ENCODE data around the gene MGRN1.

Gene MGRN1

DNA sequence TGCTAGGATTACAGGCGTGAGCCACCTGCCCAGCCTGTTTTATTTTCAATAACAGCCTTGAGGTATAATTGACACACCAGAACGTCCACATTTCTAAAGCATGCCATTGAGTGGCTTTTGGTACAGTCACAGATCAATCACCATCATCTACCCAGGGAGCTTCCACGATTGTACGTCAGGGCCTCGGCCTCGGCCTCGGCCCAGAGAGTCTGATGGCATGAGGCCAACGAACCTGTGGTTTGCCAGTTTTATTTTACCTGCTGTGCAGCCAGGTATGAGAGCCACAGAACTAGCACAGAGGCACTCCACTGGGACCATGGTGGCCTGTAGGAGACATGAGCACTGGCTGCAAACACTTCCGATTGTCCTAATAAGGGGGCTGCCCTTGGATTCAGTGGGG, 18.3 kb upstream of the MGRN1 start:
- no peak for DNase-seq

DNA sequence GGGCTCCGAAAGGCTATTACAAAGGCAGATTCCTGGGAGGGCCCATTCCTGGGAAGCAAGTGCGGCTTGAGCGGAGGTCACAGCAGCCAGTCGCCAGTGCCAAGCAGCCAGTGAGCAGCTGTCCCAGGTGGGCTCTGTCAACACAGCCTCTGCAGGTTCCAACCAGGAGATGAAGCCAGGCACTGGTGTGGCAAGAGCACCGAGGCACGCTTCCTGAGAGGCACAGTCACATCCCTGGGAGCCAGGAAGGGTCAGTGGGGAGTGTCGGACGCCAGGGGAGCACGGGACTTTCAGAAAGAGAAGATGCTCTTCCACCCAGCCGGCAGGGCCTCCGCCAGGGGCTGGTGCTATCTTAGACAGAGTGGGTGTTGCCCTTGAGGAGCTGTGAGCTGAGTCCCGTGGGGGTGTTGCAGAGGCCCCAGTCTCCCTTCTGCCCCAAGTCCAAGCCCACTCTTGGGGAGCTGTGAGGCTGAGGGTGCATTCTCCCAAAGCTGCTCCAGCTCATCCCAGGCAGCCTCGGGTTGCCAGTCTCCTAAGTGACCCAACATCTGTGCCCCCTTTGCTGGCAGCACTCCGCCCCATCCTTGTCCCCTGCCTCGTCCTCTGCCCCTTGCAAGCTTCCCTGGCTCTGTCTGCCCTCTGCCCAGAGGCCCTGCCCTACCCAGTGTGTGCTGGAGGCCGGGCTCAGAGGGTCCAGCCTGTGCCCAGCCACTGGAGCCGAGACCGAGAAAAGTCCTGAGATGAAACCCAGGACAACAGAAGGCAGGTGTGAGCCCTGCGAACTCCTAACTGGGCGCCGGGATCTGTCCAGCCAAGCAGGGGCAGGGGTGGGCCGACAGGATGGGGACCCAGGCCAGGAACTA, 16.6 kb upstream of the MGRN1 start:
- DNase-seq: no peak

DNA sequence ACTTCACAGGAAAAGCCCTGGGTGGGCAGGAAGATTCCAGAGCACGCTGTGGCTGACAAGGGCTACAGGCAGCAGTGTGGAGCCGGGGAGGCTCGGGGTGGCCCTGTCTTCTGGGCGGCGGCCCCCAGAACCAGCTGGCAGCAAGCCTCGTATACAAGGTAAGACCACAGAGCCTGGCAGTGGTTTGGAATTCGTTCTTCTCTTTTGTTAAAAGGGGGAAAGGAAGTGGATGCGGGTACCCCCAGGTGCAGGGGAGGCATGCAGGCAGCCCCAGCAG, 16.0 kb upstream of the MGRN1 start:
- DNase-seq: no peak

DNA sequence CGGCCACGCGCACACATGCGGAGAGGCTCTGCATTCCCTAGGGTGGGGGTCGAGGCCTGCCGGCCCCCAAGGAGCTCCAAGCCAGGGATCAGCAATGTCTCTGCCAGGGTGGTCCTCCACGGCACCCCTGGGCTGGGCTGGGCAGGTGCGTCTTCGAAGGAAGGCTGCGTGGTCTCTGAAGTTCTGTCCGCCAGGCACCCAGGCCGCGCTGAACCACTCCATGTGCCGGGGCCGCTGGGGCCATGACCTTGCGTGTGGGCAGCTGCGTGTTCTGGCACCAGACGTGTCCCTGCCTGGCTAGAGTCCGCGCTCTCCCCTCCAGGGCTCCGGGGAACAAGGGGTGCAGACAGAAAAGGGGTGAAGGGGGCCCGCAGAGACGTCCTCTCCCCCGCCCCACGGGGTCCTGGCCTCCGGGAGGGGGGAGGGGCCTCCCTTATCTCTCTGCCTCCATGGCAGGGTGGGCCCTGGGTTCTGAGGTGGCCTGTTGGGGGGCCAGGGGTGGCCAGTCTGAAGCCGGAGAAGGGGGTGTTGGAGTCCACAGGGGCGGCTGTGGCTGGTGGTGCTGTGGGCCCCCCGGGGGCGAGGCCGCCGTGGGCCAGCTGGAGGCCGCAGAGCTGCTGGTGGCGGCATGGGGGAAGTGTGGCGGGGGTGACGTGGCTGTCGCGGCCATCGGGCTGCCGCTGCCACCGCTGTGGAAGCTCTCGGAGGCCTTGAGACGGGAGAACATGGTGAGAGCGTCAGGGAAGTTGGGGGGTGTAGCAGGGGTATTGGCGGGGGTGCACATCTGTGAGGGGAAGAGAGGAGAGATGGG, 15.2 kb upstream of the MGRN1 start:
- DNase-seq: no peak

DNA sequence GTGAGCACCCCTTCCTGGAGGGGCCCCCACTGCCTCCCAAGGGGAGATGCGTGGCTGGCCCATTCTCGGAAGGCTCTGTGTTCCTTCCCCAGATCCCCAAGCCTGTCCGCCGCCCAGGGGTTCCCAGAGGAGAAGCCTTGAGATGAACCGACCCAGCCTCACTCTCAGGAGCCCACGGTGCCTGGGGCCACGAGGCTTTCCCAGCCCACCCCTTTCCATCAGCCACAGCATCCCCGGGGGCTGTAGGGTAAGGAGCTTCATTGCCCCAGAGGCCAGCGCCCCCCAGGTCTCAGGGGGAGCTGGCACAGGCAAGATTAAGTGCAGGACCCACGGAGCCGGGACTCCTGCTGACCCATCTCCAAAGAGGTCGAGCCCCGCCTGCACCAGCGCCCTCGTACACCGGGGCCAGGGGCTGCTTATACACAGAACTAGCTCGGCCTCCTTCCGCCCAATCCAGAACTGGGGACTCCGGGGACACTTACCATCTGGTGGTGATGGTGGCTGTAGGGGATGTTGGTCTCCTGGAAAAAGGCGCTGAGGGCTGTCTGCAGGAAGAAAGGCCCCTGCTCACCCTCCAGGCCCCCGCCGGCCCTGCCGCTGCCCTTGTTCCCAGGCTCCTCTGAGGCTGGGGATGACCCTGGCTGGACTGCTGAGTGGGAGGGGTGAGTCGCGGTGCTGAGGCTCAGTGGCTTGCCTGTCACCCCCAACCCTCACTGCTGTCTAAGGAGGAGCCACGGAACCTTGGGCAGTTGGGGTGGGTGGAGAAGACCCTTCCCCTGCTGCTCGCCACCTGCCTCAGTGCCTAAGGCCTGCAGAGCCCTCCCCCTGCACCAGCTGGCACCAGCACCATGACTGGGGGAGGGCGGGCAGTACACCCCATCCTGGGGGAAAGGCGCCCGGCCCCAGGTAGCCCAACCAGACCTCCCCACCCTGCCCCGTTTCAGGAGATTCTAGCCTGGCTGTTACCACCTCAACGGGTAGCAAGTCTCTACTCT, 14.3 kb upstream of the MGRN1 start:
- no peak for DNase-seq

DNA sequence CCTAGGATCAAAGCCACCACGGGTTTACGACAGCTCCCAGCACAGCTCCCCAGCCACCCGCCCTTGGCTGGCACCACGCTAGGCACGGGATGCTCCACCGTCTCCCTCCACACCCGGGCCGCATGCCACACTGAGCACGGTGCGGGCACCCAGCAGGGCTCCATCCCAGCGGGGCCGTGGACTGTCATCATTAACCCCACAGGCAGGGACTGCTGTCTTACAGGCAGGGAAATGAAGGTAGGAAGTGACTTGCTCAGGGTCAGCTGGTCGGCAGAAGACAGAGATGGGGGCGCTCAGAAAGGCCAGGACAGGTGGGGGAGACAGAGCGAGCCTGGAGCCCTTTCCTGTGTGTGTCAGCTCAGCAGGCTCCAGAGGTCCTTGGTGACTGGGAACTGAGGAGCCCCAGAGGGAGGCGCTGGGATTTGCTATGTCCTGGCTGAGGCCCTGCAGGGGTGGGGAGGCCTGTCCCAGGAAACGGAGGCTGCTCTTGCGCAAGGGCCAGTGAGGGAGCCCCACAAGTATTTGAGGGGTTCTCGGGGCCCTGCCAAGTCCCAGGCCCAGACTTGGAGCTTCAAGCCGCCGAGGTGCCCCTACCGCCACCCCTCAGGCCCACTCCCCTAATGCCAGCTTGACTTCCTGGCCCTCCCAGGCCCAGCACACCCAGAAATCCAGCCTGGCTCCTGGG, 13.1 kb upstream of the MGRN1 start:
- no peak for DNase-seq

DNA sequence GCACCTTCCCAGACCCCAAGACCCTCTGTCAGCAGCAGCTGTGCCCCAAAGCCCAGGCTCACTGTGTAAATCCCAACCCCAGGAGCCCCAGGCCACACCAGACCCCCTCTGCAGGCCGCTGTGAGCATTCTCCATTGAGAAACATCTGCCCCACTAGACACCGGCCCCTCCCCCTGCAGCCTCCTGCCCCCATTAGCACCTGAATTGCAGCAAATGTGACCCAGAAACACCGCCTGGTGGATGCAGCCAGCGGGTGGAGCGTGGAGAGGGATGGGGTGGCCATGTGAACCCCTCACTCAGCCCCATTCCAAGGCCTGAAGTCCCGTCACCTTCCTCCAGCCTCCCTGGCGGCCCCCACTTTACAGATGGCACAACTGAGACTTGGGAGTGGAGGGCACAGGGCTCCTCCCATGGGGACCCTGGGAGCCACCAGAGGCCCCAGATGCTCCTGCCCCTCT, 12.1 kb upstream of the MGRN1 start:
- DNase-seq: no peak

DNA sequence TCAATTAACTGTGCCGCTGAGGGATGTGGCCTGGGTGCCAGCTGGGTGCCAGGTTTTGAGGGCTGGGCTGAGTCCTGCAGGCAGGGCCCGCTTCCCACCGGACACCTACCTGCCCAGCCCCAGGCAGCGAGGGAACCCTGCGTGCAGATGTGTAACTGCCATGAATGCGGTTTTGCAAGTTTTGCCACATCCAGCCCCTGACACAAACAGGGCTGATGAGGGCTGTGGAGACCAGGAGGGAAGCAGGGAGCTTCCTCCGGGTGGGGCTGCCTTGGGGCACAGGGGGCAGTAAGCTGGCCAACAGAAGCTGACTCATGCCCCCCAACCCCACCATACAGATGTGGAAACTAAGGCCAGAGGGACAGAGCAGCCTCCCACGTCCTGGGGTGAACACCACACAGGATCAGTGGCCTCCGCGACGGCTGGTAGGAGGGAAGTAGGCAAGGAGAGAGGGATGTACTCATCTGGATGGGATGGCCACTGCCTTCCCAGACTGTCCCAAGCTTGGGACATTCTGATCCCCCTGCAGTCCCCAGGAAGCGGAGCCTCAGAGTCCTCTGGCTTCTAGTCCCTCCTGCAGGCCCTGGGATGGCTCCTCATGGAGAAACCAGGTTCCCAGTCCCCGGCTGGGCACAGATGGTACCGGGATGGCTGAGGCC, 11.5 kb upstream of the MGRN1 start:
- DNase-seq: no peak

DNA sequence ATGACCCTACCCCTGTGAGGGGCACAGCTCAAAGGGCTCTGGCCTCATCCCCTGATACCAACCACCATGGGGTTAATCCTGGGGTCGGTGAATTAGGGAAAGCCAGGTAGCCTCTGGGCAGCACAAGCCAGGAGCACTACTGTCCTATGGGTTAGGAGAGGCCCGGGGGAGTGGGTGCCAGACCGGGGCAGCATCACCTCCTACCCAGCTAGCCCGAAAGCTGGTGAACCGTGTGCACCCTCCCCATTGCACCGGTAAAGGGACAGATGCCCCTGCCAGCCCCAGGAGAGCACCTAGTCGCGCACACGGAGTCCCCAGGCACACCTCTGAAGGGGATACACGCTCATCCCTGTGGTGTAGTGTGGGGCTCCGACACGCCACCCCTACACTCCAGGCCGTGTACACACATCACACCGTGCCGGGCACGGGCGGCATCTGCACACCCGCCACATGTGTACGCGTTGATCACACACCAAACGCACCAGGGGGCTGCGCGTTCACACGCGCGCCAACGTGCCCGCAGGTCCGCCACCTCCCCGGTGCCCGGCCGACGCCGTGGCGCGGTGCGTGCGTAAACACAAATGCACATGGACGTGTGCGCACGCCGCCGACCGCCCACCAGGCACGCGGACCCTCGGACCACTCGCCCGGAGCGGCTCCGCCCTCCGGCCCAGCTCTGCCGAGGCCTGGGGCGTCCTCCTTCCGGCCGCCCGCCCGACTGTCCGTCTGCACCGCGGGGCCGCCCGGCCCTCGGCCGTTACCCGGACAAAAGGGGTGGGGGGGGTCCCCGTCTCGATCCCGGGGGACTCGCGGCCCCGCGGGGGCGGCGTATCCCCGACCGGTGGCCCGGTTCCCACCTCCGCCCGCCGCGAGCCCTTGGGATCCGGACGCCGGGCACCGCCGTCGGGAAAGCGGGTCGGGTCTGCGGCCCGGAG, 10.7 kb upstream of the MGRN1 start:
- peak; percentile 52 for DNase-seq

DNA sequence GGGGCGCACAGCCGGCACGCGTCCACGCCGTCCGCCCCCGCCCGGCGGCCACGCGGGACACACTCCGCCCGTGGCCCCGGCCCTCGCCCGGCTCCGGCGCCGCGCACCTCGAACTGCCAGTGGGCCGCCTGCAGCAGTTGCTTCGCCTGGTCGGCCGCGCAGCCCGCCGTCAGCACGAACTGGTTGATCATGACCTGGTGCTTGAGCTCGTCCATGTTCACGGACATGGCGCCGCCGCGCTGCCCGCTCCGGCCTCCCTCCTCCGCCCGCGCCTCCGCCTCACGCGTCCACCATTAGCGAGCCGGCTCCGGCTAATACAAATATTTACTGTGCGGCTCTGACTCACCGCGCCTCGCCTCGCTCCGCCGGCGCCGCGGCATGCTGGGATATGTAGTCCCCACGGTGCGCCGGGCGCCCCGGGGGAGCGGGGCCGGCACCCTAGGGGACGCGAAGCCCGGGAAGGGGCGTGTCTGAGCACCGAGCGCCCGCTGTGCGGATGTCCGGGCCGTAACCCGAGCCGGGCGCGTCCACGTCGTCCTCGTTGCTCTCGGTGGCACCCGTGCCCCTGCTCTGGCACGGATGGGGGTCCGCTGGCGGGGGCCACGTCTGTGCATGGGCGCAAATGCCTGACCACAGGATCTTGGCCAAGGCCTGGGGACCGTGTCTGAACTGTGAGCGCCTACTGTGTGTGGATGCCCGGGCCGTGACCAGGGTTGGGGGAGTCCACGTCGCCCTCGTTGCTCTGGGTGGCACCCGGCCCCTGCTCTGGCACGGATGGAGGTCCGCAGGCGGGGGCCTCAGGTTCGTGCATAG, 9.8 kb upstream of the MGRN1 start, which contains the start of gene UBALD1:
UBALD1 (minus strand) TSS at position 318 of the 813 bp plus-strand sequence; CDS start at position 227, 91 bp downstream.
- DNase-seq: peak; percentile 94

DNA sequence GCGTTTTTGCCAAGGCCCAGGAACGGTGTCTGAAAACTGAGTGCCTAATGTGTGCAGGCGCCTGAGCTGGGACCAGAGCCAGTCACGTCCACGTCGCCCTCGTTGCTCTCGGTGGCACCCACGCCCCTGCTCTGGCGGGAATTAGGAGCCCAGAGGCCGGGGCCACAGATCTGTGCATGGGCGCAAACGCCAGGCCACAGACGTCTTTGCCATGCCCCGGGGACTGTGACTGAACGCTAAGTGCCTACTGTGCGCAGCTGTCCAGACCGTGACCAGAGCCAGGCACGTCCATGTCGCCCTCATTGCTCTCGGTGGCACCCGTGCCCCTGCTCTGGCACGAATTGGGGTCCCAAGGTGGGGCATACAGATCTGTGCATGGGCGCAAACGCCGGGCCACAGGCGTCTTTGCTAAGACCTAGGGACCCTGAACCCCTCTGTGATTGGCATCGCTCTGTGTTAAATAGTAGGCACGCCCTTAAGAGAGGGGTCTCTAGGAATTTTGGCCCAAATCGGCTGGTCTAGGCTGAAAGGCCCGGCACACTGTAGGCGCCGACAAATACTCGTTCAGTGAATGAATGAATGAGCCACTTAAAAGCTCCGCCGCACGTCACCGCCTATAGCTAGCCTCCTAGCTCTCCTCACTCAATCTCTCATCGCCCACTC, 9.1 kb upstream of the MGRN1 start:
- DNase-seq: no peak

DNA sequence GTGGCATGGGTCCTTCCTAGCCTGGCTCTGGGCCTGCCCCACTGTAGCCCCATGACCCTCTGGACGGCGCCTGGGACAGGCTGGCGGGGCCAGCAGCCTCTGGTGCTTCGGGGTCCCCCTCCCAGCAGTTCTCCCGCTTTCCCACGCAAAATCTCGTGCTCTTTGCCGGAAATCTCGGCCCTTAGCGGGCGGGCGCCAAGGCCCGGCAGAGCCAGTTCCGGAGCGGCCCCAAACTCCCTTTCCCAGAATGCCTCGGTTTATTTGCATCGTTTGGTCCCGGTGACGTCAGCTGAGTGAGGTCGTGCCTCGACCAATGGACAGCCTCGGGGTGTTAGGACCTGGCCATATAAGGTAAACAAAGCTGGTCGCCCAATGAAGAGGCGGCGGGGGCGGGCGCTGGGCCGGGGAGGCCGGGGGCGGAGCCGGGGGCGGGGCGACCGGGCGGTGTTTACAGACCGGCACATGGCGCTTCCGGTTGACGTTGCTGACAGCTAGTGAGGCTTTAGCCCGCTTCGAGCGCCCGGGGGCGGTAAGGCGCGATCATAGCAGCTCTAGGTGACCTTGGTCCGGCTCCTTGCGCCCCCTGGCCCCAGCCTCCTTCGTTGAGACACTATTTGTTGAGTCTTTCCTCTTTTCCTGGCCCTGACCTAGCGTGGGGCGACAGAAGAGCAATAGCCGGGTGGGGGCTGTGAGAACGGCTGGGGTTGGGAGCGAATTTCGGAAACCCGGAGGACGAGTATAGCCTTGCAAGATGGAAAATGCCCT, 8.4 kb upstream of the MGRN1 start:
- DNase-seq: peak; percentile 100

DNA sequence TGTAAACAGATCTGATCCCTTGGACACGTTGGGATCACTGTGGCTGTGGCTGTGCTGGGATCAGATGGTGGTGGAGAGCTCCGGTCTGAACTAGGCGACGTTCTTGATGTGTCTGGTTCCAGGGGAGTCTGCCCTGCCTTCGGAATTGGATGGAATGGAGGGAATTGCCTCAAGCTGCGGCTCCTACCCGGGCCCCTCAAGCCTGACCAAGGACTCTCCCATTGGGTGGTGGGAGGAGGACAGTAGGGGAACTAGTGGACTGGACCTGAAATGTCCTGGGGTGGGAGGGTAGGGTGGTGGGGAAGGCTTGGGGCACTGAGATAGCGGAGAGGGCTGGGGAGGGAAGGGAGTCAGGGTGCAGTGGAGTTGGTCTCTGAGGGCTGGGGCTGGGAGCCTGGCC, 6.7 kb upstream of the MGRN1 start:
- DNase-seq: no peak

DNA sequence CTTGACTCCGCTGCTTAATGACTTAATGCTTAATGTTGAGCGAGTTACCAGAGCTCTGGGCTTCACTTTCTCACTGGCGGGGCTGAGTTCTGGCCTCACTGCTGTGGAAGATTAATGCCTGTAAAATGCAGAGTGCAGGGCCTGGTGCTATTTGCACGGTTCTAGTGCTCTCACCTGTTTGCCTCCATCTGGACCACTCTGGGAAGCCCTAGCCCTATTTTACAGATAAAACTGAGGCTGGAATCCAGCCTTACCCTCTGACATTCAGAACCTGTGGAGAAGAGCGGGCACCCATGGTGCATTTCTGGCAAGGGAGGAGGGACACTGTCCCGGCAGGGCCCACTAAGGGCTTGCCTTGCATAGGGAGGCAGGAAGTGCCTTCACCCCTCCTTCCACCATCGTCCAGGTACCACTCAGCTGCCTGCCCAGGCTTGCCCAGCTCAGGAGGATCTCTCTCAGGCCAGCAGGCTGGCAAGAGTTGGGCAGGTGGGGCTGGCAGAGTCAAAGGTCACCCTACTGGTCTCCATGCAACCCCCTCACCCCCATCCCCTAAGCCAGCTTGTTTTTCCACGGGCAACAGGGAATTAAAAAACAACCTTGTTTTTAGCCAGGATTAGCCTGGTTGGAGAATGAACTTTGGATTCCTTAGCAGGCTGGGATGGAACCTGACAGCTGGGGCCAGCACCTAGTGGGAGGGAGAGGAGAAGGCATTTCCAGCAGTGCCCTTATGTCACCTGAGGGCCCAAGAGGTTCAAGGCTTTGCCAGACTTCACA, 5.8 kb upstream of the MGRN1 start:
- DNase-seq: no peak

DNA sequence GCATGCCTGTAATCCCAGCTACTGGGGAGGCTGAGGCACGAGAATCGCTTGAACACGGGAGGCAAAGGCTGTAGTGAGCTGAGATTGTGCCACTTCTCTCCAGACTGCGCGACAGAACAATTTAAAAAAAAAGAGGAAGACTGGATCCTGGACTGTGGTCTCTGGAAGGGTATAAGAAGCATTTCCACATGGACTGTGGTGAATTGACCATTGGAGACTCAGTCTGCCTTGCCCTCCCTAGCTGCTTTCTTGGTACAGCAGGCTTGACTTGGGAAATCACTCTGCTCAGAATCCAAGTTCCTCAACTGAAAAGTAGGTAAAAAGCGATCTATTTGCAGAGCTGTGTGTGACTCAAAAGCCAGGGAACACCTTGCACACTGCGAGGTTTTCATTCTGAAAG, 1.0 kb upstream of the MGRN1 start:
- no peak for DNase-seq

DNA sequence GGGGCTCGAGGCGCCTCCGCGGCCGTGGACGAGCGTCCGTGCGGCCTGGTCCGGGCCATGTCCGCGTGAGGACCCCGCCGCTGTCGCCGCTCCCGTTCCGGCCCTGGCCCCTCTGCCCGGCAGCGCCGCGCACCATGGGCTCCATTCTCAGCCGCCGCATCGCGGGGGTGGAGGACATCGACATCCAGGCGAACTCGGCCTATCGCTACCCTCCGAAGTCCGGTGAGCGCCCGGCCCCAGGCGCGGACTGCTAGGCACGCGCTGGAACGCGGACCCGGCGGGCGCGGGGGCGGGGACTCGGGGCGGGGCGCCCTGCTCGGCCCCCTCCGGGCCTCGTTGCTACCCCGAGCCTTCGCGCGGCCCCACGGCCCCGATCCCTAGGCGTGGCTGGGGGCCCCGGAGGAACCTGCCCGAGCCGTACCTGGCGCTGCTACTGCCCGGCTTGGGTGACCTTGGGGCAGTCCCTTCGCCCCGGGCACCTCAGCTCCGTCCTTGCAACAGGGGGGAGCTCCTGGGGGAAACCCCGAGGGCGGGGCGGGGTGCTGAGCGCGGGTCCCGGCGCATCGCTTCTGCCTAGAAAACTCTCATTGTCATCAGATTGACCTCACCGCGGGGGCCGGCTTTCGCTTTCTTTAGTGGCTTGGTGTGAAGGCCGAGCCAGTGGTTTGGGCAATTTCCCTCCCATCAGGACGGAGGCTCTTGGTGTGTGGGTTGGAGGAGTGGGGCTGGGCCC, 367 bp downstream of the MGRN1 start:
- no peak for DNase-seq
